IPS-18a (cell line): ENCODE measurements around the gene JAK3.
A peak's percentile ranks its signal among the peaks of the same experiment; 100 is the strongest.

Experiments
- H3K27ac ChIP-seq: one replicate; pipeline ENCODE4 v1.5.1; 2013; ENCODE audit warnings: low read length
- H3K27me3 ChIP-seq: one replicate; pipeline ENCODE4 v1.6.1; 2013; ENCODE audit warnings: mild to moderate bottlenecking, low read length; ENCODE audit not compliant: control insufficient read depth, insufficient read depth
- H3K36me3 ChIP-seq: one replicate; pipeline ENCODE4 v1.6.1; 2013; ENCODE audit warnings: low read depth, low read length; ENCODE audit not compliant: control insufficient read depth
- H3K4me1 ChIP-seq: one replicate; pipeline ENCODE4 v1.6.1; 2013; ENCODE audit warnings: low read depth, low read length; ENCODE audit not compliant: control insufficient read depth
- H3K4me3 ChIP-seq: one replicate; pipeline ENCODE4 v1.5.1; 2013; ENCODE audit warnings: low read length
- H3K9ac ChIP-seq: one replicate; pipeline ENCODE4 v1.6.1; 2013; ENCODE audit warnings: mild to moderate bottlenecking, low read length, moderate library complexity
- H3K9me3 ChIP-seq: one replicate; pipeline ENCODE4 v1.6.1; 2013; ENCODE audit warnings: low read depth, low read length; ENCODE audit not compliant: control insufficient read depth

JAK3 gene

GRCh38 chr19:17863520-17864182 lies 15.9 kb upstream of the JAK3 start:
- peaks cover 52% of the 10 kb centered on the region for H3K36me3 ChIP-seq
- H3K9ac ChIP-seq, result no peak overlapping the region
- H3K27ac ChIP-seq, result no peak overlapping the region
- H3K4me1 ChIP-seq, result peaks cover 12% of the 10 kb centered on the region
- H3K9me3 ChIP-seq, result no peaks in the 10 kb centered on the region
- H3K27me3 ChIP-seq, result no peaks in the 10 kb centered on the region
- no peak overlapping the region for H3K4me3 ChIP-seq

- peaks cover 52% of the 10 kb centered on the region for H3K36me3 ChIP-seq
Observed at GRCh38 chr19:17862711-17863519, 15.1 kb upstream of the JAK3 start.

GRCh38 chr19:17861542-17862402 lies 14.0 kb upstream of the JAK3 start:
- H3K27ac ChIP-seq, result no peak overlapping the region
- H3K9ac ChIP-seq, result peak overlapping the region; percentile 100
- no peaks in the 10 kb centered on the region for H3K27me3 ChIP-seq
- H3K4me3 ChIP-seq, result peak overlapping the region; percentile 100
- H3K36me3 ChIP-seq, result peaks cover 52% of the 10 kb centered on the region
- no peaks in the 10 kb centered on the region for H3K9me3 ChIP-seq
- H3K4me1 ChIP-seq, result peaks cover 8% of the 10 kb centered on the region

More at GRCh38 chr19:17862711-17863519, 15.1 kb upstream of the JAK3 start:
- Histone ChIP-seq H3K9me3 (no peaks in the 10 kb centered on the region), H3K9ac (no peak overlapping the region), H3K4me1 (peaks cover 8% of the 10 kb centered on the region), H3K27me3 (no peaks in the 10 kb centered on the region), H3K4me3 (no peak overlapping the region), H3K27ac (no peak overlapping the region)

- Histone ChIP-seq H3K4me3 (peak overlapping the region; percentile 100), H3K9me3 (no peaks in the 10 kb centered on the region), H3K27me3 (no peaks in the 10 kb centered on the region), H3K27ac (peak overlapping the region; percentile 93), H3K4me1 (peaks cover 8% of the 10 kb centered on the region), H3K36me3 (peaks cover 52% of the 10 kb centered on the region), H3K9ac (peak overlapping the region; percentile 100)
Observed at GRCh38 chr19:17860993-17861360, 13.2 kb upstream of the JAK3 start.

- Histone ChIP-seq H3K9me3 (no peaks in the 10 kb centered on the region), H3K9ac (peak overlapping the region; percentile 100), H3K27me3 (no peaks in the 10 kb centered on the region), H3K36me3 (peaks cover 52% of the 10 kb centered on the region), H3K4me3 (peak overlapping the region; percentile 100), H3K27ac (peak overlapping the region; percentile 93), H3K4me1 (peaks cover 8% of the 10 kb centered on the region)
Observed at GRCh38 chr19:17860331-17860992, 12.7 kb upstream of the JAK3 start.

GRCh38 chr19:17859533-17860330 lies 11.9 kb upstream of the JAK3 start, which contains the start of gene RPL18A:
TSS of gene RPL18A (plus strand) at chr19:17859910. CDS start at chr19:17859957, 47 bp downstream.
- Histone ChIP-seq H3K9ac (peak within 1 kb of the TSS; percentile 100), H3K4me1 (peaks cover 8% of the 10 kb centered on the region), H3K27me3 (peaks cover 4% of the 10 kb centered on the region), H3K4me3 (peak within 1 kb of the TSS; percentile 100), H3K27ac (peak within 1 kb of the TSS; percentile 93), H3K36me3 (peaks cover 46% of the 10 kb centered on the region), H3K9me3 (no peaks in the 10 kb centered on the region)

GRCh38 chr19:17855280-17856152 lies 7.7 kb upstream of the JAK3 start:
- Histone ChIP-seq H3K9me3 (no peaks in the 10 kb centered on the region), H3K27me3 (peaks cover 4% of the 10 kb centered on the region), H3K4me3 (no peak overlapping the region), H3K27ac (no peak overlapping the region), H3K9ac (no peak overlapping the region), H3K36me3 (peaks cover 4% of the 10 kb centered on the region), H3K4me1 (peaks cover 3% of the 10 kb centered on the region)

- no peaks in the 10 kb centered on the region for H3K9me3 ChIP-seq
- H3K27me3 ChIP-seq, result peaks cover 4% of the 10 kb centered on the region
- no peak overlapping the region for H3K9ac ChIP-seq
- H3K36me3 ChIP-seq, result no peaks in the 10 kb centered on the region
- H3K4me3 ChIP-seq, result no peak overlapping the region
- H3K4me1 ChIP-seq, result peaks cover 1% of the 10 kb centered on the region
- no peak overlapping the region for H3K27ac ChIP-seq
Observed at GRCh38 chr19:17854061-17854460, 6.3 kb upstream of the JAK3 start.

- H3K27ac ChIP-seq, result no peak overlapping the region
- H3K4me1 ChIP-seq, result no peaks in the 10 kb centered on the region
- no peak overlapping the region for H3K9ac ChIP-seq
- H3K36me3 ChIP-seq, result no peaks in the 10 kb centered on the region
- H3K9me3 ChIP-seq, result no peaks in the 10 kb centered on the region
- peaks cover 9% of the 10 kb centered on the region for H3K27me3 ChIP-seq
- H3K4me3 ChIP-seq, result no peak overlapping the region
Observed at GRCh38 chr19:17848595-17849292, 962 bp upstream of the JAK3 start.
